Activated CD4-positive, alpha-beta T cell treated with anti-CD3 and anti-CD28 coated beads for 1 hour (primary cell): ENCODE data around the gene IL12A.

Experiments used
- DNase-seq: peaks from one replicate; pipeline ENCODE4 v3.0.0-alpha.2; 2020

IL12A gene

GRCh38 chr3:159991591-159991990 is 3.0 kb downstream of the IL12A start:
- no peak for DNase-seq

- no peak for DNase-seq
Observed at GRCh38 chr3:159992589-159992988, 4.0 kb downstream of the IL12A start.

- no peak for DNase-seq
Observed at GRCh38 chr3:159994182-159994581, 5.5 kb downstream of the IL12A start.

- DNase-seq, result no peak
Observed at GRCh38 chr3:159995091-159995490, 6.5 kb downstream of the IL12A start.

GRCh38 chr3:159996018-159996417 is 7.4 kb downstream of the IL12A start:
- DNase-seq, result no peak

- DNase-seq, result no peak
Observed at GRCh38 chr3:159996959-159997358, 8.3 kb downstream of the IL12A start.

GRCh38 chr3:160001148-160001760 is 12.6 kb downstream of the IL12A start:
- no peak for DNase-seq

GRCh38 chr3:160001850-160002623 is 13.4 kb downstream of the IL12A start:
- no peak for DNase-seq

- DNase-seq, result no peak
Observed at GRCh38 chr3:160003520-160004128, 15.0 kb downstream of the IL12A start.

- DNase-seq, result no peak
Observed at GRCh38 chr3:160005004-160005403, 16.4 kb downstream of the IL12A start.

GRCh38 chr3:160006282-160007163 is 17.9 kb downstream of the IL12A start:
- DNase-seq, result no peak

GRCh38 chr3:160008961-160009360 is 20.3 kb downstream of the IL12A start:
- DNase-seq, result no peak

GRCh38 chr3:160009525-160009924 is 20.9 kb downstream of the IL12A start:
- no peak for DNase-seq

GRCh38 chr3:160010578-160010977 is 21.9 kb downstream of the IL12A start:
- DNase-seq, result no peak

- no peak for DNase-seq
Observed at GRCh38 chr3:160012108-160012507, 23.5 kb downstream of the IL12A start.

GRCh38 chr3:160016972-160017371 is 28.3 kb downstream of the IL12A start:
- DNase-seq, result no peak

GRCh38 chr3:160018959-160019358 is 30.3 kb downstream of the IL12A start:
- no peak for DNase-seq

GRCh38 chr3:160020057-160020711 is 31.5 kb downstream of the IL12A start:
- no peak for DNase-seq

GRCh38 chr3:160022068-160022467 is 33.4 kb downstream of the IL12A start:
- no peak for DNase-seq

- DNase-seq, result no peak
Observed at GRCh38 chr3:160023476-160023875, 34.8 kb downstream of the IL12A start.

GRCh38 chr3:160027541-160028195 is 39.0 kb downstream of the IL12A start:
- no peak for DNase-seq

- DNase-seq, result no peak
Observed at GRCh38 chr3:160035757-160036156, 47.1 kb downstream of the IL12A start.
